AG10803 (cell line): Measurements from ENCODE around the gene ERP29.

Experiments
- DNase-seq: peaks from one replicate; pipeline ENCODE4 v3.0.0; 2010; ENCODE audit warnings: low read depth
- H3K4me3 ChIP-seq: 2 replicates; pipeline ENCODE4 v1.5.1; 2011; ENCODE audit warnings: mild to moderate bottlenecking, low read length, control low read depth
- CTCF ChIP-seq: conservative IDR thresholded peaks from 2 replicates; pipeline ENCODE4 v1.5.1; 2011; ENCODE audit warnings: mild to moderate bottlenecking, low read length, control low read depth, inconsistent platforms

ERP29 gene

GRCh38 chr12:112012775-112013600 lies at the start of gene ERP29, which contains the start of gene TMEM116:
TSS of gene ERP29 (plus strand) at chr12:112013426. CDS start at chr12:112013466, 40 bp downstream.
TSS of gene TMEM116 (minus strand) at chr12:112013165. CDS start at chr12:112005270, 7,895 bp downstream.
- peak; percentile 98 for DNase-seq
- H3K4me3 ChIP-seq, result peak within 1 kb of the TSS; percentile 97
- peak; percentile 49 for TF ChIP-seq CTCF

- no peak for DNase-seq
- TF ChIP-seq CTCF, result no peak
- no peak overlapping the region for H3K4me3 ChIP-seq
Observed at GRCh38 chr12:111964935-111965334, 48.3 kb upstream of the ERP29 start.

GRCh38 chr12:111971800-111972199 lies 41.4 kb upstream of the ERP29 start:
- DNase-seq, result no peak
- no peak for TF ChIP-seq CTCF
- no peak overlapping the region for H3K4me3 ChIP-seq

GRCh38 chr12:111975161-111975931 lies 37.9 kb upstream of the ERP29 start:
- TF ChIP-seq CTCF, result no peak
- H3K4me3 ChIP-seq, result no peak overlapping the region
- peak; percentile 26 for DNase-seq

- no peak for DNase-seq
- no peak for TF ChIP-seq CTCF
- no peak overlapping the region for H3K4me3 ChIP-seq
Observed at GRCh38 chr12:111976291-111976690, 36.9 kb upstream of the ERP29 start.

- no peak for DNase-seq
- no peak overlapping the region for H3K4me3 ChIP-seq
- TF ChIP-seq CTCF, result no peak
Observed at GRCh38 chr12:111976860-111977259, 36.4 kb upstream of the ERP29 start.

- no peak for TF ChIP-seq CTCF
- no peak for DNase-seq
- no peak overlapping the region for H3K4me3 ChIP-seq
Observed at GRCh38 chr12:111978545-111978944, 34.7 kb upstream of the ERP29 start.
